Gastroesophageal sphincter (tissue), 4 donors: ENCODE measurements around the gene PLCB1. TPM values are rescaled to one million over a fixed set of nuclear protein-coding genes. Genes with fewer than 3 reads are reported as not detected.

Source experiments
- ATAC-seq: fragments of 150-250 bp; one replicate; pipeline ENCODE4 v1.9.1; 2016; ENCODE audit warnings: mild to moderate bottlenecking, moderate library complexity
- H3K27ac ChIP-seq, 4 donors: fragments of 200-600 bp; sonication (generic) in 3 of 4; 1 replicate in 3 of 4; 2 replicates in 1 of 4; pipeline ENCODE4 v1.5.1; 2016 to 2019
- H3K27me3 ChIP-seq: fragments of 200-600 bp; sonication (generic); one replicate; pipeline ENCODE4 v1.5.1; 2019
- H3K36me3 ChIP-seq, 2 donors: fragments of 200-600 bp; sonication (generic); one replicate each; pipeline ENCODE4 v1.5.1; 2019; ENCODE audit warnings: control low read depth in 1 of 2
- H3K4me1 ChIP-seq, 3 donors: fragments of 200-600 bp; sonication (generic); 1 replicate in 2 of 3; 2 replicates in 1 of 3; pipeline ENCODE4 v1.5.1; 2016 to 2019; ENCODE audit warnings: control low read depth in 2 of 3
- H3K4me3 ChIP-seq, 2 donors: fragments of 200-600 bp; sonication (generic); one replicate each; pipeline ENCODE4 v1.5.1; 2019; ENCODE audit warnings: mild to moderate bottlenecking in 1 of 2, moderate library complexity in 1 of 2
- H3K9me3 ChIP-seq, 3 donors: fragments of 200-600 bp; sonication (generic); one replicate each; pipeline ENCODE4 v1.5.1; 2017 to 2019; ENCODE audit warnings: control low read depth in 2 of 3
- EP300 ChIP-seq: sonication (generic); formaldehyde crosslinking; IDR thresholded peaks from one replicate; pipeline ENCODE4 v1.6.1; 2017; ENCODE audit warnings: antibody characterized with exemption, mild to moderate bottlenecking
- POLR2A ChIP-seq, 2 donors: fragments of 450-650 bp; IDR thresholded peaks; one replicate each; pipeline ENCODE4 v1.6.1; 2017; ENCODE audit warnings: antibody characterized with exemption in 2 of 2, mild to moderate bottlenecking in 2 of 2, moderate library complexity in 1 of 2
- POLR2AphosphoS5 ChIP-seq: sonication (generic); formaldehyde crosslinking; IDR thresholded peaks from one replicate; pipeline ENCODE4 v1.6.1; 2017; ENCODE audit warnings: antibody characterized with exemption
- WGBS, 2 donors: methylation state at CpG; one replicate each; pipeline ENCODE4 v1.1.5; 2018; ENCODE audit warnings: low coverage in 1 of 2; 5-methylcytosine and 5-hydroxymethylcytosine counted together
- total RNA-seq, 4 donors: library from RNA; depleted of rRNA; stranded (reverse); fragments of >200 nt; gene quantifications; one replicate each; pipeline ENCODE4 v1.1.0, GENCODE V29; 2016
- TF ChIP-seq, protein P1 (sequence below), 4 experiments: fragments of 200-600 bp in 2 of 4; fragments of 450-650 bp in 2 of 4; sonication (generic) in 1 of 4; IDR thresholded peaks; one replicate each; pipeline ENCODE4 v1.5.1; 2017 to 2019; ENCODE audit warnings: antibody characterized with exemption in 4 of 4, mild to moderate bottlenecking in 2 of 4, moderate library complexity in 2 of 4

PLCB1 gene
- total RNA-seq, 4 donors from 2014 or later: 60.8 to 104 (median 69.0) TPM

- H3K4me1 ChIP-seq: peaks cover 0 to 19% (median 0%) of the 10 kb centered on the region in 3 donors
- no peak overlapping the region for H3K4me3 ChIP-seq
- no peaks in the 10 kb centered on the region for H3K9me3 ChIP-seq
- H3K36me3 ChIP-seq: no peaks in the 10 kb centered on the region
- no peaks in the 10 kb centered on the region for H3K27me3 ChIP-seq
- WGBS, 2 donors: 78 to 89% methylated on average over 3 to 4 of the region's 4 CpGs
- TF ChIP-seq POLR2AphosphoS5 (no peak), POLR2A (IDR thresholded peaks at IDR 0.05) (no peak), EP300 (no peak)
- TF ChIP-seq, protein P1, sequence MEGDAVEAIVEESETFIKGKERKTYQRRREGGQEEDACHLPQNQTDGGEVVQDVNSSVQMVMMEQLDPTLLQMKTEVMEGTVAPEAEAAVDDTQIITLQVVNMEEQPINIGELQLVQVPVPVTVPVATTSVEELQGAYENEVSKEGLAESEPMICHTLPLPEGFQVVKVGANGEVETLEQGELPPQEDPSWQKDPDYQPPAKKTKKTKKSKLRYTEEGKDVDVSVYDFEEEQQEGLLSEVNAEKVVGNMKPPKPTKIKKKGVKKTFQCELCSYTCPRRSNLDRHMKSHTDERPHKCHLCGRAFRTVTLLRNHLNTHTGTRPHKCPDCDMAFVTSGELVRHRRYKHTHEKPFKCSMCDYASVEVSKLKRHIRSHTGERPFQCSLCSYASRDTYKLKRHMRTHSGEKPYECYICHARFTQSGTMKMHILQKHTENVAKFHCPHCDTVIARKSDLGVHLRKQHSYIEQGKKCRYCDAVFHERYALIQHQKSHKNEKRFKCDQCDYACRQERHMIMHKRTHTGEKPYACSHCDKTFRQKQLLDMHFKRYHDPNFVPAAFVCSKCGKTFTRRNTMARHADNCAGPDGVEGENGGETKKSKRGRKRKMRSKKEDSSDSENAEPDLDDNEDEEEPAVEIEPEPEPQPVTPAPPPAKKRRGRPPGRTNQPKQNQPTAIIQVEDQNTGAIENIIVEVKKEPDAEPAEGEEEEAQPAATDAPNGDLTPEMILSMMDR (IDR thresholded peaks at IDR 0.05): no peak
- H3K27ac ChIP-seq: no peak overlapping the region
- no peak for ATAC-seq
Observed at GRCh38 chr20:8522168-8522567, 390.1 kb downstream of the PLCB1 start.

- H3K4me3 ChIP-seq: no peak overlapping the region
- no peaks in the 10 kb centered on the region for H3K36me3 ChIP-seq
- peaks cover 0 to 28% (median 0%) of the 10 kb centered on the region in 3 donors for H3K4me1 ChIP-seq
- H3K9me3 ChIP-seq: no peaks in the 10 kb centered on the region
- 76% methylated on average over 5 of the region's 5 CpGs for WGBS, 2 donors
- ATAC-seq: no peak
- no peaks in the 10 kb centered on the region for H3K27me3 ChIP-seq
- no peak for TF ChIP-seq POLR2A (IDR thresholded peaks at IDR 0.05)
- no peak for TF ChIP-seq EP300
- TF ChIP-seq POLR2AphosphoS5: no peak
- H3K27ac ChIP-seq: no peak overlapping the region
Observed at GRCh38 chr20:8523684-8524083, 391.6 kb downstream of the PLCB1 start.

DNA sequence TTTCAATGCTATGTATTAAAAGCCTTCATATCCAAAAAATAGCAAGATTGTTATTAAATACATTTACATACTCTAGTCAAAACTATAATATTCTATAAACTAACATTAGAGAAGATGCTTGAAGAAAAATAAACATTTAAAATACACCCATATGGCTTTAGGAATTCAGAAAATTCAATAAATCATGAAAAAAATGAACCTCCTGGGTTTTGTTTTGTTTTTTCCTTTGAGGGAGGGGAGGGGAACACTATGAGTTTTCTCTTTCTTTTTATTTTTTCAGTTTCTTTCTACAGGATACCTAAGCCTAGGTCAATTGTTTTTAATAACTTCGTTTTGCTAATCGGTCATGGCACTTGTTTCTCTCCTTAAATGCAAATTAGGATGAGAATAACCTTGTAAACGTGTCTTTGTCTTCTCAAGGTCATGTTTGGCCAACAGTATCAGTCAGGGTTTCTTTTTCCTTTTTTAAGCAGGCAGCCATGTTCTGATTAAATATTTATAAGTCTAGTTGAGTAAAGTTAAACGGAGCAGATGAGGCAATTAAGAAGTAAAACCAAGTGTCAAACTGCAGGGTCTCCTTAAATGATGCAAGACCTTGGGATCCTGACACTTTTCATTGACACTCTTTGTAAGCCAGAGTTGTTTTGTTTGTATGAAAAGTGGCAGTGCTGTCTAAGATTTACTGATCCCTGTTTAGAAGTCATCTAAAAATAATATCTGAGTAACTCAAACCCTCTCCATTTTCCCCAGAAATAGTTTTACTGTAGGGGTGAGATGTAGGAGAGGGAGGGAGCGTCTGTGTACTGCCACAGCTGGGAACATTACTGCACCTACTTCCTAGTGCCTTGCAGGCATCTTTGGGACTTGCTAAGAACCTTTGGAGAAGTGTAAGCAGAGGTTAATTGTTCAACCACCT lies 392.3 kb downstream of the PLCB1 start:
- no peak for ATAC-seq
- H3K4me1 ChIP-seq: peaks cover 0 to 27% (median 0%) of the 10 kb centered on the region in 3 donors
- H3K36me3 ChIP-seq: no peaks in the 10 kb centered on the region
- no peaks in the 10 kb centered on the region for H3K27me3 ChIP-seq
- H3K4me3 ChIP-seq: no peak overlapping the region
- H3K9me3 ChIP-seq: no peaks in the 10 kb centered on the region
- H3K27ac ChIP-seq: no peak overlapping the region
- WGBS, 2 donors: 55 to 67% methylated on average over 5 of the region's 5 CpGs
- TF ChIP-seq EP300 (no peak), POLR2AphosphoS5 (no peak), POLR2A (IDR thresholded peaks at IDR 0.05) (no peak)
- TF ChIP-seq, protein P1 (IDR thresholded peaks at IDR 0.05): no peak

- TF ChIP-seq POLR2AphosphoS5 (no peak), POLR2A (IDR thresholded peaks at IDR 0.05) (no peak), EP300 (no peak)
- TF ChIP-seq, protein P1 (IDR thresholded peaks at IDR 0.05): no peak
- Histone ChIP-seq H3K27me3 (no peaks in the 10 kb centered on the region), H3K4me3 (no peak overlapping the region), H3K27ac (no peak overlapping the region), H3K4me1 (peaks cover 0 to 20% (median 0%) of the 10 kb centered on the region in 3 donors), H3K9me3 (no peaks in the 10 kb centered on the region), H3K36me3 (no peaks in the 10 kb centered on the region)
- no peak for ATAC-seq
Observed at GRCh38 chr20:8525017-8525343, 392.9 kb downstream of the PLCB1 start.

GRCh38 chr20:8526610-8527009 lies 394.5 kb downstream of the PLCB1 start:
- TF ChIP-seq POLR2A (IDR thresholded peaks at IDR 0.05) (no peak), EP300 (no peak), POLR2AphosphoS5 (no peak)
- TF ChIP-seq, protein P1 (IDR thresholded peaks at IDR 0.05): no peak
- Histone ChIP-seq H3K9me3 (no peaks in the 10 kb centered on the region), H3K27ac (no peak overlapping the region), H3K27me3 (no peaks in the 10 kb centered on the region), H3K4me1 (peaks cover 0 to 20% (median 0%) of the 10 kb centered on the region in 3 donors), H3K4me3 (no peak overlapping the region), H3K36me3 (no peaks in the 10 kb centered on the region)
- no peak for ATAC-seq
- 88 to 100% methylated on average over 2 of the region's 2 CpGs for WGBS, 2 donors
